H1 (cell line): ENCODE data around the gene NUP98. TPM values are rescaled to one million over a fixed set of nuclear protein-coding genes. Genes with fewer than 3 reads are reported as not detected.

Experiments used
- BRCA1 ChIP-seq: IDR thresholded peaks from 2 replicates; pipeline ENCODE4 v1.6.1; 2012; ENCODE audit warnings: low read depth, low read length, improper control_type of control experiment
- CHD7 ChIP-seq: fragments of 300-600 bp; sonication (generic); IDR thresholded peaks from 2 replicates; pipeline ENCODE4 v1.7.1; 2012; ENCODE audit warnings: low read length, moderate library complexity, mild to moderate bottlenecking, inconsistent platforms; ENCODE audit not compliant: insufficient replicate concordance
- EGR1 ChIP-seq: IDR thresholded peaks from 2 replicates; pipeline ENCODE4 v1.6.1; 2011; ENCODE audit warnings: low read depth, low read length, borderline replicate concordance
- EP300 ChIP-seq, 2 experiments: IDR thresholded peaks; 1 replicate in 1 of 2; 2 replicates in 1 of 2; pipeline ENCODE4 v1.6.1; 2011 to 2012; ENCODE audit warnings: low read depth in 2 of 2, low read length in 2 of 2, mild to moderate bottlenecking in 2 of 2, borderline replicate concordance in 1 of 2, inconsistent platforms in 1 of 2, moderate library complexity in 1 of 2
- FOSL1 ChIP-seq: IDR thresholded peaks from 2 replicates; pipeline ENCODE4 v1.6.1; 2011; ENCODE audit warnings: mild to moderate bottlenecking, low read depth, low read length, moderate library complexity; ENCODE audit not compliant: insufficient read depth
- NRF1 ChIP-seq: IDR thresholded peaks from 2 replicates; pipeline ENCODE4 v1.6.1; 2011; ENCODE audit warnings: mild to moderate bottlenecking, low read depth, low read length, improper control_type of control experiment
- SP2 ChIP-seq: IDR thresholded peaks from 2 replicates; pipeline ENCODE4 v1.6.1; 2012; ENCODE audit warnings: mild to moderate bottlenecking, low read length, inconsistent platforms
- YY1 ChIP-seq: IDR thresholded peaks from 2 replicates; pipeline ENCODE4 v1.6.1; 2011; ENCODE audit warnings: low read depth, mild to moderate bottlenecking, low read length
- polyA plus RNA-seq, 7 experiments: library from polyadenylated mRNA; depleted of rRNA in 3 of 7; stranded (reverse) in 5 of 7; unstranded in 2 of 7; fragments of >200 nt in 5 of 7; fragments of 200-250 nt in 2 of 7; gene quantifications; 1 replicate in 5 of 7; 2 replicates in 1 of 7; 4 replicates in 1 of 7; pipeline versions ENCODE4 v1.2.1 to v1.2.3, GENCODE V29; 2011 to 2013; ENCODE audit warnings: missing spikeins in 2 of 7, mixed read lengths in 2 of 7
- total RNA-seq: library from RNA; stranded (reverse); fragmentation: NEBNext Ultra II Directional; extraction: Animal tissue kit (Norgen Biotek cat#: 25700); gene quantifications from 2 replicates; pipeline ENCODE4 v1.2.1, GENCODE V29; 2021

The NUP98 gene
- total and polyA plus RNA-seq, 2 of the 8 experiments (the other 6 are each of a cell fraction or from before 2014, with no cell fraction given): 98.6 to 261 TPM

DNA sequence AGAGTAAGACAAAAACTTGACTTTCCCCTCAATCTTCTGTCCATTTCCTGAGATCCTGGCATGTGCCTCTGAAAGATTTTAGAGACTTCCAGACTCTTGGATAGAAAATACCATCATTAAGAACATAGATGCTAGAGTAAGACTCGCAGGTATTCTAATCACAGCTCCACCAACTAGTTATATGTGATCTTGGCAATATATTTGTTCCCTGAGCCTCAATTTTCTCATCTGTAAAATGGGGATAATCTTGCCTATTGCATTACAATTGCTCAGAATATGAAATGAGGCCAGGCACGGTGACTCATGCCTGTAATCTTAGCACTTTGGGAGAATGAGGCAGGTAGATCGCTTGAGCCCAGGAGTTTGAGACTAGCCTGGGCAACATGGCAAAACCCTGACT lies 32.7 kb upstream of the NUP98 start (continued):
- no peak for TF ChIP-seq CHD7
- no peak for TF ChIP-seq BRCA1
- TF ChIP-seq NRF1: no peak
- no peak for TF ChIP-seq YY1
- no peak for TF ChIP-seq EP300 (IDR thresholded peaks at IDR 0.05; ENCODE audit: borderline replicate concordance in 1 of 2, low read depth in 2 of 2, low read length in 2 of 2)
- TF ChIP-seq FOSL1: no peak
- TF ChIP-seq EGR1: no peak
- TF ChIP-seq SP2: no peak
